ENCODE results near the gene PDIA6.

Gene PDIA6

GRCh38 chr2:10765461-10765860, 47.1 kb downstream of the PDIA6 start:
- Histone ChIP-seq H3K27me3 (ENCODE audit: control insufficient read depth in 1 of 2, insufficient read depth in 1 of 2, low read length in 2 of 2) (peaks cover 18 to 42% of the 10 kb centered on the region in 2 experiments), H2BK15ac (ENCODE audit: low read depth, poor library complexity, severe bottlenecking) (no peak overlapping the region), H3K4me3 (ENCODE audit: insufficient read depth in 1 of 2, low read depth in 1 of 2, low read length in 2 of 2) (no peak overlapping the region), H3K79me1 (replicated peaks; ENCODE audit: low read length, poor library complexity, severe bottlenecking) (no peaks in the 10 kb centered on the region), H2AFZ (ENCODE audit: low read depth, low read length) (no peak overlapping the region), H3K4me2 (ENCODE audit: low read length, poor library complexity, severe bottlenecking) (no peak overlapping the region), H2BK120ac (ENCODE audit: low read depth, low read length) (no peak overlapping the region), H2AK5ac (ENCODE audit: low read length, severe bottlenecking) (no peak overlapping the region), H3K23ac (ENCODE audit: low read length in 2 of 2) (no peak overlapping the region), H4K8ac (ENCODE audit: low read length) (no peak overlapping the region), H2BK12ac (ENCODE audit: low read length in 2 of 2) (no peak overlapping the region), H3K36me3 (ENCODE audit: control insufficient read depth in 1 of 2, insufficient read depth in 2 of 2, low read depth in 1 of 2, low read length in 2 of 2) (no peaks in the 10 kb centered on the region), H3K18ac (ENCODE audit: low read depth in 1 of 2, low read length in 2 of 2) (no peak overlapping the region), H3K9me3 (ENCODE audit: control insufficient read depth, low read length) (no peaks in the 10 kb centered on the region), H3K9ac (ENCODE audit: low read length) (no peak overlapping the region), H3K14ac (ENCODE audit: low read length in 2 of 2) (no peak overlapping the region), H2BK5ac (ENCODE audit: low read depth, low read length, poor library complexity, severe bottlenecking) (no peak overlapping the region), H3K27ac (ENCODE audit: low read length, poor library complexity, severe bottlenecking) (no peak overlapping the region), H3K4me1 (ENCODE audit: control insufficient read depth, insufficient read depth, low read depth, low read length) (peaks cover 2% of the 10 kb centered on the region), H3K4ac (ENCODE audit: low read depth in 1 of 2, low read length in 2 of 2) (no peak overlapping the region), H4K91ac (ENCODE audit: low read length) (no peak overlapping the region)
- 69% methylated on average over 5 of the region's 5 CpGs for WGBS
- DNase-seq = no peak

- Histone ChIP-seq H3K36me3 (ENCODE audit: control insufficient read depth in 1 of 2, insufficient read depth in 2 of 2, low read depth in 1 of 2, low read length in 2 of 2) (no peaks in the 10 kb centered on the region), H3K4me1 (ENCODE audit: control insufficient read depth, insufficient read depth, low read depth, low read length) (peaks cover 2% of the 10 kb centered on the region), H3K4me3 (ENCODE audit: insufficient read depth in 1 of 2, low read depth in 1 of 2, low read length in 2 of 2) (no peak overlapping the region), H3K27ac (ENCODE audit: low read length, poor library complexity, severe bottlenecking) (no peak overlapping the region), H3K23ac (ENCODE audit: low read length in 2 of 2) (no peak overlapping the region), H3K9me3 (ENCODE audit: control insufficient read depth, low read length) (no peaks in the 10 kb centered on the region), H4K8ac (ENCODE audit: low read length) (no peak overlapping the region), H3K14ac (ENCODE audit: low read length in 2 of 2) (no peak overlapping the region), H2BK12ac (ENCODE audit: low read length in 2 of 2) (no peak overlapping the region), H2AFZ (ENCODE audit: low read depth, low read length) (no peak overlapping the region), H3K79me1 (replicated peaks; ENCODE audit: low read length, poor library complexity, severe bottlenecking) (no peaks in the 10 kb centered on the region), H3K27me3 (ENCODE audit: control insufficient read depth in 1 of 2, insufficient read depth in 1 of 2, low read length in 2 of 2) (peaks cover 16 to 42% of the 10 kb centered on the region in 2 experiments), H2BK5ac (ENCODE audit: low read depth, low read length, poor library complexity, severe bottlenecking) (no peak overlapping the region), H3K9ac (ENCODE audit: low read length) (no peak overlapping the region), H2BK15ac (ENCODE audit: low read depth, poor library complexity, severe bottlenecking) (no peak overlapping the region), H2AK5ac (ENCODE audit: low read length, severe bottlenecking) (no peak overlapping the region), H4K91ac (ENCODE audit: low read length) (no peak overlapping the region), H3K18ac (ENCODE audit: low read depth in 1 of 2, low read length in 2 of 2) (no peak overlapping the region), H3K4ac (ENCODE audit: low read depth in 1 of 2, low read length in 2 of 2) (no peak overlapping the region), H3K4me2 (ENCODE audit: low read length, poor library complexity, severe bottlenecking) (no peak overlapping the region), H2BK120ac (ENCODE audit: low read depth, low read length) (no peak overlapping the region)
- WGBS = 73% methylated on average over 4 of the region's 4 CpGs
- DNase-seq = no peak
Measured at GRCh38 chr2:10764896-10765295, 47.7 kb downstream of the PDIA6 start.

GRCh38 chr2:10764096-10764785, 48.3 kb downstream of the PDIA6 start:
- H3K4me3 ChIP-seq (ENCODE audit: insufficient read depth in 1 of 2, low read depth in 1 of 2, low read length in 2 of 2) = no peak overlapping the region
- no peak overlapping the region for H3K18ac ChIP-seq (ENCODE audit: low read depth in 1 of 2, low read length in 2 of 2)
- no peak overlapping the region for H3K9ac ChIP-seq (ENCODE audit: low read length)
- peaks cover 14 to 42% of the 10 kb centered on the region in 2 experiments for H3K27me3 ChIP-seq (ENCODE audit: control insufficient read depth in 1 of 2, insufficient read depth in 1 of 2, low read length in 2 of 2)
- H2BK120ac ChIP-seq (ENCODE audit: low read depth, low read length) = no peak overlapping the region
- no peak overlapping the region for H3K27ac ChIP-seq (ENCODE audit: low read length, poor library complexity, severe bottlenecking)
- H3K9me3 ChIP-seq (ENCODE audit: control insufficient read depth, low read length) = no peaks in the 10 kb centered on the region
- no peak overlapping the region for H2BK15ac ChIP-seq (ENCODE audit: low read depth, poor library complexity, severe bottlenecking)
- no peaks in the 10 kb centered on the region for H3K79me1 ChIP-seq (replicated peaks; ENCODE audit: low read length, poor library complexity, severe bottlenecking)
- DNase-seq = no peak
- no peak overlapping the region for H2AFZ ChIP-seq (ENCODE audit: low read depth, low read length)
- H3K4me2 ChIP-seq (ENCODE audit: low read length, poor library complexity, severe bottlenecking) = no peak overlapping the region
- H3K36me3 ChIP-seq (ENCODE audit: control insufficient read depth in 1 of 2, insufficient read depth in 2 of 2, low read depth in 1 of 2, low read length in 2 of 2) = no peaks in the 10 kb centered on the region
- H3K4ac ChIP-seq (ENCODE audit: low read depth in 1 of 2, low read length in 2 of 2) = no peak overlapping the region
- H2BK12ac ChIP-seq (ENCODE audit: low read length in 2 of 2) = no peak overlapping the region
- H3K4me1 ChIP-seq (ENCODE audit: control insufficient read depth, insufficient read depth, low read depth, low read length) = peaks cover 2% of the 10 kb centered on the region
- H3K23ac ChIP-seq (ENCODE audit: low read length in 2 of 2) = no peak overlapping the region
- no peak overlapping the region for H2BK5ac ChIP-seq (ENCODE audit: low read depth, low read length, poor library complexity, severe bottlenecking)
- H4K8ac ChIP-seq (ENCODE audit: low read length) = no peak overlapping the region
- H2AK5ac ChIP-seq (ENCODE audit: low read length, severe bottlenecking) = no peak overlapping the region
- no peak overlapping the region for H4K91ac ChIP-seq (ENCODE audit: low read length)
- 94% methylated on average over 17 of the region's 18 CpGs for WGBS
- H3K14ac ChIP-seq (ENCODE audit: low read length in 2 of 2) = no peak overlapping the region

- Histone ChIP-seq H2BK12ac (ENCODE audit: low read length in 2 of 2) (no peak overlapping the region), H3K23ac (ENCODE audit: low read length in 2 of 2) (no peak overlapping the region), H3K27ac (ENCODE audit: low read length, poor library complexity, severe bottlenecking) (no peak overlapping the region), H2AK5ac (ENCODE audit: low read length, severe bottlenecking) (no peak overlapping the region), H3K79me1 (replicated peaks; ENCODE audit: low read length, poor library complexity, severe bottlenecking) (no peaks in the 10 kb centered on the region), H2AFZ (ENCODE audit: low read depth, low read length) (no peak overlapping the region), H3K9me3 (ENCODE audit: control insufficient read depth, low read length) (no peaks in the 10 kb centered on the region), H3K4ac (ENCODE audit: low read depth in 1 of 2, low read length in 2 of 2) (no peak overlapping the region), H3K27me3 (ENCODE audit: control insufficient read depth in 1 of 2, insufficient read depth in 1 of 2, low read length in 2 of 2) (peaks cover 13 to 42% of the 10 kb centered on the region in 2 experiments), H3K4me1 (ENCODE audit: control insufficient read depth, insufficient read depth, low read depth, low read length) (peaks cover 2% of the 10 kb centered on the region), H2BK5ac (ENCODE audit: low read depth, low read length, poor library complexity, severe bottlenecking) (no peak overlapping the region), H4K8ac (ENCODE audit: low read length) (no peak overlapping the region), H2BK120ac (ENCODE audit: low read depth, low read length) (no peak overlapping the region), H3K4me3 (ENCODE audit: insufficient read depth in 1 of 2, low read depth in 1 of 2, low read length in 2 of 2) (no peak overlapping the region), H3K14ac (ENCODE audit: low read length in 2 of 2) (no peak overlapping the region), H3K18ac (ENCODE audit: low read depth in 1 of 2, low read length in 2 of 2) (no peak overlapping the region), H4K91ac (ENCODE audit: low read length) (no peak overlapping the region), H3K36me3 (ENCODE audit: control insufficient read depth in 1 of 2, insufficient read depth in 2 of 2, low read depth in 1 of 2, low read length in 2 of 2) (no peaks in the 10 kb centered on the region), H2BK15ac (ENCODE audit: low read depth, poor library complexity, severe bottlenecking) (no peak overlapping the region), H3K4me2 (ENCODE audit: low read length, poor library complexity, severe bottlenecking) (no peak overlapping the region), H3K9ac (ENCODE audit: low read length) (no peak overlapping the region)
- WGBS = 88% methylated on average over 9 of the region's 9 CpGs
- no peak for DNase-seq
Measured at GRCh38 chr2:10763461-10763800, 49.2 kb downstream of the PDIA6 start.
